Stimulated activated CD4-positive, alpha-beta T cell treated with anti-CD3 and anti-CD28 coated beads, Interleukin-12 subunit alpha, Interleukin-12 subunit beta, amount 100 ng/mL, for 48 hours (primary cell): ENCODE data around the gene SLC9C1.

Source experiments
- DNase-seq, 3 donors: peaks; one replicate each; pipeline ENCODE4 v3.0.0-alpha.2; 2020; ENCODE audit warnings: low read depth in 2 of 3, low spot score in 1 of 3

The SLC9C1 gene

GRCh38 chr3:112293368-112294321, at the start of gene SLC9C1:
Gene SLC9C1 (minus strand): TSS chr3:112294216. CDS start chr3:112286791, 7,425 bp downstream.
- DNase-seq = peak in 1 of 3 donors; percentile 52

- no peak for DNase-seq
These were observed 47.4 kb upstream of the SLC9C1 start for GRCh38 chr3:112341386-112341785.

GRCh38 chr3:112339609-112340008, 45.6 kb upstream of the SLC9C1 start:
- DNase-seq = no peak

GRCh38 chr3:112339134-112339533, 45.1 kb upstream of the SLC9C1 start:
- DNase-seq = no peak

GRCh38 chr3:112338727-112339056, 44.7 kb upstream of the SLC9C1 start:
- no peak for DNase-seq

GRCh38 chr3:112338021-112338726, 44.2 kb upstream of the SLC9C1 start:
- DNase-seq = no peak

GRCh38 chr3:112335434-112335781, 41.4 kb upstream of the SLC9C1 start:
- DNase-seq = no peak

- DNase-seq = no peak
These were observed 40.8 kb upstream of the SLC9C1 start for GRCh38 chr3:112334691-112335433.

GRCh38 chr3:112333381-112334317, 39.6 kb upstream of the SLC9C1 start:
- peak in 1 of 3 donors; percentile 14 for DNase-seq

- peak; percentile 41 to 60 (median 42) for DNase-seq
These were observed 39.0 kb upstream of the SLC9C1 start, which contains the start of gene CD200 for GRCh38 chr3:112333002-112333380. Gene CD200 (plus strand): TSS chr3:112333156. CDS start chr3:112333213, 57 bp downstream.

- DNase-seq = no peak
These were observed 37.8 kb upstream of the SLC9C1 start for GRCh38 chr3:112331851-112332250.

- DNase-seq = peak in 1 of 3 donors; percentile 43
These were observed 33.4 kb upstream of the SLC9C1 start for GRCh38 chr3:112327371-112327951.

GRCh38 chr3:112321867-112322652, 28.0 kb upstream of the SLC9C1 start:
- DNase-seq = no peak

GRCh38 chr3:112320691-112321090, 26.7 kb upstream of the SLC9C1 start:
- DNase-seq = no peak

GRCh38 chr3:112319516-112320276, 25.7 kb upstream of the SLC9C1 start:
- no peak for DNase-seq

- no peak for DNase-seq
These were observed 21.8 kb upstream of the SLC9C1 start for GRCh38 chr3:112315791-112316190.

- DNase-seq = no peak
These were observed 20.6 kb upstream of the SLC9C1 start for GRCh38 chr3:112314649-112315048.

GRCh38 chr3:112308151-112308911, 14.3 kb upstream of the SLC9C1 start:
- DNase-seq = no peak
